Measurements from ENCODE around the gene NSD2. TPM values are rescaled to one million over a fixed set of nuclear protein-coding genes. Genes with fewer than 3 reads are reported as not detected.

NSD2 gene
- total RNA-seq, 4 donors from 2014 or later: 56.0 to 255 (median 98.9) TPM

GRCh38 chr4:1825326-1825725 lies 45.9 kb upstream of the NSD2 start:
- H3K27ac ChIP-seq: no peak overlapping the region
- DNase-seq: no peak
- no peak overlapping the region for H3K4me3 ChIP-seq
- peaks cover 0 to 66% (median 0%) of the 10 kb centered on the region in 3 donors for H3K36me3 ChIP-seq
- H3K27me3 ChIP-seq: no peaks in the 10 kb centered on the region
- no peaks in the 10 kb centered on the region for H3K9me3 ChIP-seq
- TF ChIP-seq CTCF (IDR thresholded peaks at IDR 0.05): no peak
- no peak for TF ChIP-seq POLR2A (IDR thresholded peaks at IDR 0.05)
- no peaks in the 10 kb centered on the region for H3K4me1 ChIP-seq

GRCh38 chr4:1826531-1827350 lies 44.5 kb upstream of the NSD2 start:
- Histone ChIP-seq H3K27ac (no peak overlapping the region), H3K9me3 (no peaks in the 10 kb centered on the region), H3K4me3 (no peak overlapping the region), H3K36me3 (peaks cover 0 to 68% (median 0%) of the 10 kb centered on the region in 3 donors), H3K4me1 (no peaks in the 10 kb centered on the region), H3K27me3 (no peaks in the 10 kb centered on the region)
- DNase-seq: no peak
- TF ChIP-seq POLR2A (IDR thresholded peaks at IDR 0.05): no peak
- no peak for TF ChIP-seq CTCF (IDR thresholded peaks at IDR 0.05)

DNA sequence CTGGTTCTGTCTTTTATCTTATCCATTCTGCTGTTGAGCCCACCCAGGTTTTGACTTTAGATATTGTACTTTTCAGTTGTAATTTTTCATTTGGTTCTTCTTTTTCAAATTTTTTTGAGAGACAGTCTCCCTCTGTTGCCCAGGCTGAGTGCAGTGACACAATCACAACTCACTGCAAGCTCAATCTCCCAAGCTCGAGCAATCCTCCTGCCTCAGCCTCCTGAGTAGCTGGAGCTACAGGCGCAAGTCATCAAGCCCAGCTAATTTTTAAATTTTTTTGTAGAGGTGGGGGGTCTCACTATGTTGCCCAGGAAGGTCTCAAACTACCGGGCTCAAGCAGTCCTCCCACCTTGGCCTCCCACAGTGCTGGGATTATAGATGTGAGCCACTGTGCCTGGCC lies 41.0 kb upstream of the NSD2 start:
- H3K9me3 ChIP-seq: no peaks in the 10 kb centered on the region
- H3K27ac ChIP-seq: no peak overlapping the region
- no peaks in the 10 kb centered on the region for H3K27me3 ChIP-seq
- no peak for DNase-seq
- H3K4me3 ChIP-seq: no peak overlapping the region
- H3K36me3 ChIP-seq: peaks cover 0 to 67% (median 0%) of the 10 kb centered on the region in 3 donors
- H3K4me1 ChIP-seq: no peaks in the 10 kb centered on the region
- TF ChIP-seq CTCF (IDR thresholded peaks at IDR 0.05): no peak
- TF ChIP-seq POLR2A (IDR thresholded peaks at IDR 0.05): no peak

DNA sequence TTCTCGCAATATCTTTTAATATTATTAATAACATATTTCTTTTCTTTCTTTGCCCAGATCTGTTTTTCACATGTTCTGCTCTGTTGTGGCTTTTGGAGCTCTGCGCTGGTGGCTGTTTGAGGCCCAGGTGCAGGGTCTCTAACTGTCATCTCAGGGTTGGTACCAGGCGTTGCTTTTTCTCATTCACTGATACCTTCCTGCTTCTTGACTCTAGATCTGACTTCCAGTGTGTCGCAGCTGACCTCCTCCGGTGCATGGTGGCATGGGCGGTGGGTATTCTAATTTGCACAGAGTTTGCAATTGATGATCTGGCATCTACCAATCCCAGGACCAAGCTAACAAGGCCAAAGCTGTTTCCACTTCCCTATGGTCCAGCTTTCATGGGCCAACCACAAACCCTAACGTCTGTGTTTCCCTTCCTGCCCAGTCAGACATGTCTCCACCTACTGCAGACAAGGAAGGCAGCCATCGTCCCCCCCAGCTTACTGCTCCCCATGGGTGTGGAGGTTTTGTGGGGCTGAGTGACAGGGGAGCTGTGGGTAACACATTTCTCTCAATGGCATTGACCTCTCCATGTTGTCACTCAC lies 40.5 kb upstream of the NSD2 start:
- H3K4me1 ChIP-seq: no peaks in the 10 kb centered on the region
- H3K9me3 ChIP-seq: no peaks in the 10 kb centered on the region
- H3K27me3 ChIP-seq: no peaks in the 10 kb centered on the region
- H3K36me3 ChIP-seq: peaks cover 0 to 66% (median 0%) of the 10 kb centered on the region in 3 donors
- H3K27ac ChIP-seq: no peak overlapping the region
- no peak for DNase-seq
- H3K4me3 ChIP-seq: no peak overlapping the region
- no peak for TF ChIP-seq CTCF (IDR thresholded peaks at IDR 0.05)
- TF ChIP-seq POLR2A (IDR thresholded peaks at IDR 0.05): no peak

GRCh38 chr4:1831331-1831730 lies 39.9 kb upstream of the NSD2 start:
- H3K9me3 ChIP-seq: no peaks in the 10 kb centered on the region
- H3K36me3 ChIP-seq: peaks cover 0 to 68% (median 0%) of the 10 kb centered on the region in 3 donors
- TF ChIP-seq POLR2A (IDR thresholded peaks at IDR 0.05): no peak
- no peak for TF ChIP-seq CTCF (IDR thresholded peaks at IDR 0.05)
- no peak overlapping the region for H3K4me3 ChIP-seq
- no peaks in the 10 kb centered on the region for H3K4me1 ChIP-seq
- DNase-seq: no peak
- no peak overlapping the region for H3K27ac ChIP-seq
- H3K27me3 ChIP-seq: no peaks in the 10 kb centered on the region

All from Peyer's patch (tissue), 4 donors.